Frontal cortex (tissue), 4 donors: ENCODE data around the gene MATR3. TPM values are rescaled to one million over a fixed set of nuclear protein-coding genes. Genes with fewer than 3 reads are reported as not detected.
"Not testable (repeated sequence)": the region's sequence is repeated elsewhere in the genome, so short reads cannot be mapped to it uniquely, and the experiment has no call there.

Source experiments
- DNase-seq, 2 donors: peaks; one replicate each; pipeline ENCODE4 v3.0.0; 2012; ENCODE audit warnings: low spot score in 2 of 2
- FAIRE-seq: peaks from 2 replicates; lab custom pipeline; 2012; peaks lifted over from hg19 to GRCh38; lab: Jason Lieb, UNC
- total RNA-seq: library from RNA; depleted of rRNA; stranded (reverse); fragments of >200 nt; gene quantifications from one replicate; pipeline ENCODE4 v1.2.3, GENCODE V29; 2014
- donor health status: control.
- donor health status: control.
- donor health status: control.

Gene MATR3, protein sequence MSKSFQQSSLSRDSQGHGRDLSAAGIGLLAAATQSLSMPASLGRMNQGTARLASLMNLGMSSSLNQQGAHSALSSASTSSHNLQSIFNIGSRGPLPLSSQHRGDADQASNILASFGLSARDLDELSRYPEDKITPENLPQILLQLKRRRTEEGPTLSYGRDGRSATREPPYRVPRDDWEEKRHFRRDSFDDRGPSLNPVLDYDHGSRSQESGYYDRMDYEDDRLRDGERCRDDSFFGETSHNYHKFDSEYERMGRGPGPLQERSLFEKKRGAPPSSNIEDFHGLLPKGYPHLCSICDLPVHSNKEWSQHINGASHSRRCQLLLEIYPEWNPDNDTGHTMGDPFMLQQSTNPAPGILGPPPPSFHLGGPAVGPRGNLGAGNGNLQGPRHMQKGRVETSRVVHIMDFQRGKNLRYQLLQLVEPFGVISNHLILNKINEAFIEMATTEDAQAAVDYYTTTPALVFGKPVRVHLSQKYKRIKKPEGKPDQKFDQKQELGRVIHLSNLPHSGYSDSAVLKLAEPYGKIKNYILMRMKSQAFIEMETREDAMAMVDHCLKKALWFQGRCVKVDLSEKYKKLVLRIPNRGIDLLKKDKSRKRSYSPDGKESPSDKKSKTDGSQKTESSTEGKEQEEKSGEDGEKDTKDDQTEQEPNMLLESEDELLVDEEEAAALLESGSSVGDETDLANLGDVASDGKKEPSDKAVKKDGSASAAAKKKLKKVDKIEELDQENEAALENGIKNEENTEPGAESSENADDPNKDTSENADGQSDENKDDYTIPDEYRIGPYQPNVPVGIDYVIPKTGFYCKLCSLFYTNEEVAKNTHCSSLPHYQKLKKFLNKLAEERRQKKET
- 810 TPM for total RNA-seq

DNA sequence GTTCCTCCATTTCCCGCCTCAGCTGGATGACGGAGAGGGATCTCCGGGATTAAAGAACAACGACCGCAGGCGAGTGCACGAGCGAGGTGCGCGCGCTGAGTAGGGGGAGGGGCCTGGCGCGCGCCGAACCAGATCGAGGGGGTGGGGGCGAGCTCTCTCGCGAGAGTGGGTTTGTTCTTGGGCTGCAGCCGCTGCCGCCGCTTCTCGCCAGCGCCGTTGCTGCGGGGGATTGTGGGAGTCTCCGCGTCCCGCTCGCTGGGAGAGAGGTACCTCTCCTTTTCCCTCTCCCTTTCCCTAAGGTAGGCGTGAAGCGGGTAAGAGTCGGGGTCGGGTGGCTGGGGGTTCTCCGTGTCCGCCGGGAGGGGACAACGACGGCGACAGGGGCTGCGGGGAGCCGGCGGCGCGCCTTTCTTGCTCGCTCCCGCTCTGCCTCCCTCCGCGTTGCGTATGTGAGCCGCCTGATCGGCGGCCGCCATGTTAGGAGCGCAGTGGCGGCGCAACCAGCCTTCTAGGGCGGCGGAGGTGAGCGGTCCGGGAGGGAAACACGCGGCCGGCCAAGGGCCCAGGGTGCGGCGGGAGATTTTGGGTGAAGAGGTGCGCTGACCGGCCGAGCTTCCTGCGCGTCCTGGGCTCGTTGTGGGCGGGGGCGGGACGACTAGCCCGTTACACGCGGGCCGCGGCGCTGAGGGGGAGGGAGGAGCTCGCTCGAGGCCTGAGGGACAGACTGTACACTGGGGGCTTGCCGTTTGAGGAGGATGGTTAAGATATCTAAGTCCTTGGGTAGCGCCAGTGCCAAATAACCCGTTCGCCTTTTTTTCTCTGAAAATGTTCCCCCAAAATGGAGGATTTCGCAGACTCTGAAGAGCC, at the start of gene MATR3:
TSS of gene MATR3 (plus strand) at position 234 of the 867 bp plus-strand sequence. CDS start 13,676 bp downstream, outside the sequence.
- FAIRE-seq (no peak), DNase-seq (peak; percentile 80 to 93)

DNA sequence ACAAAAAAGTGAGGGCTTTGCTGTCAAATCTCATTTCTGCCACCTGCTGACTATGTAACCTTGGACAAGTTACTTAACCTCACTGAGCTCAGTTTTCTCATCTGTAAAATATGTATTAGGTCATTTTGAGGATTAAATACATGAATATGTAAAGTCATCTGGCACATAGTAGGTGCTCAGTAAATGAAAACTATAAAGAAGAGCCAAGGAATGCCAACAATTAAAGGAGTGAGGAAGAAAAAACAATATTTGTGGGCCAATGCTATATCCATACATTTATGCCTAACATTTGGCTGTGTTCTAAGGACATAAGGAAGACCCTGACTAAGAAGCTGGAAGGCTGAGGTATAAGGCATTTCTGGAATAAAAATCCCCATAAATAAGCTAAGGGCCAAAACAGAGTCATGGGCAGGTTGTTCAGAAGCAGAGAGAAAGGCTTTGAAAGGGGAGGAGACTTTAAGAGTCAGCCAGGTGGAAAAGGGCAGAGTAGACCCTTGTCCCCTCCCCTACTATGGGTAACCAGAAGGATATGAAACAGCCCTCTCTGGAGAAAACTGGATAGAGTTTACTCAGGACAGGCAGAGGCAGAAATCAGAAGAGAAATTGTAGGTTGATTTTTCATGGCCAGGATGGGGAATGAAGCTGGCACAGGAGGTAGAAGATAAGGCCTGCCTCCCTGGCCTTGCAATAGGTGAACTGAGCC, 47.8 kb upstream of the MATR3 start:
- no peak for DNase-seq
- no peak for FAIRE-seq

DNA sequence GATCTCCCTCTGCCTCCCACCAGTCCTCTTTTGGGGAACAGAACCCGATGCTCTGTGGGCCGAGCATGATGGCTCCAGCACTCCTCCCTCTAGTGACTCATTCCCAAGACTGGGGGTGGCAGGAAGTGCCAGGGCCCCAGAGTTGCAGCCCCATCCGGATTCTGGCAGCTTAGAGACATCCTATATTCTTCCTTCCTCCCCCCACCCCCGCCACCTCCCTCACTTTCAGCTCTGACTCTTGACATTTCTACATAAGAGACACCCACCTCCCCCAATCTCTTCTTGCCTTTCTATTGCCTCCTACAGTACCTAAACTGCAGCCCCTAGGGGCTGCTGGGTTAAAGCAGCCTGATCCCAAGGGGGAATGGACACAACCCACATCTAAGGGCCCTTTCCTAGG, 47.1 kb upstream of the MATR3 start:
- FAIRE-seq (no peak), DNase-seq (no peak)

DNA sequence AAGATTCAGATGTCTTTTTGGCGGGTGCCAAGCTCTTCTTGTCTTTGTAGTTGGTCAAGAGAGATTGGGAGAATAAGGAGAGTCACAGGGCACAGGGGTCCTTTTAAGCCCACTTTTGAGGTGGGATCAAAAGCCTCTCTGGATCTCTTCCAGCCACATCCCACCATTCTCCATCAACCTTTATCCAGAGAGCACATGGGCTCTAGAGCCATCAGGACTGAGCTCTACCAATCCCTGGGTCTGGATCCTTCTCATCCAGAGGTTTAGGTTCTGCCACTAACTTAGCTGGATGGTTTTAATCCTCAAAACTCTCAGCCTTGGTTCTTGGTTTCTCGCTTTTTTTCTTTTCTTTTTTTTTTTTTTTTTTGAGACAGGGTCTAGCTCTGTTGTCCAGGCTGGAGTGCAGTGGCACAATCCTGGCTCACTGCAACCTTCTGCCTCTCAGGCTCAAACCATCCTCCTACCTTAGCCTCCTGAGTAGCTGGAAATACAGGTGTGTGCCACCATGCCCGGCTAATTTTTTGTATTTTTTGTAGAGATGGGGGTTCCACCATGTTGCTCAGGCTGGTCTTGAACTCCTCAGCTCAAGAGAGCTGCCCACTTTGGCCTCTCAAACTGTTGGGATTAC, 44.6 kb upstream of the MATR3 start:
- FAIRE-seq, result no peak
- no peak for DNase-seq

DNA sequence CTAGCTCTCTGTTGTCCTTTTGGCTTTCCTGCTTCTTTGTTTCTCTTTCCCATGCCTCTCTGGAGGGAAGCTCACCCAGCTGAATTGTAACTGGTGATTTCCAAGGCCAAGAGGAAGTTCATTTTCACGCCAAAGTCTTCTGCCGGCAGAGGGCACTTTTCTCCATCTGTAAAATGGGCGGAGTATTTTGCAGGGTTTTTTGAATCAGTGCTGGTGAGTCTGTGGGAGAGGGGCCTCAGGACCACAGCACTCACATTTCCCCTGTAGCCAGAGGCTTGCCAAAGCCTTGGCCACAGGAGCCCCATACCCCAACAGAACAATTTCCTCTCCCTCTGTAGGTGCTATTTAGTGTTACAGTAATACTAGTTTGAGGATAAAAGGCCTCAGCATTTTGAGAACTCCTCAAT, 42.3 kb upstream of the MATR3 start:
- FAIRE-seq, result no peak
- DNase-seq, result no peak

DNA sequence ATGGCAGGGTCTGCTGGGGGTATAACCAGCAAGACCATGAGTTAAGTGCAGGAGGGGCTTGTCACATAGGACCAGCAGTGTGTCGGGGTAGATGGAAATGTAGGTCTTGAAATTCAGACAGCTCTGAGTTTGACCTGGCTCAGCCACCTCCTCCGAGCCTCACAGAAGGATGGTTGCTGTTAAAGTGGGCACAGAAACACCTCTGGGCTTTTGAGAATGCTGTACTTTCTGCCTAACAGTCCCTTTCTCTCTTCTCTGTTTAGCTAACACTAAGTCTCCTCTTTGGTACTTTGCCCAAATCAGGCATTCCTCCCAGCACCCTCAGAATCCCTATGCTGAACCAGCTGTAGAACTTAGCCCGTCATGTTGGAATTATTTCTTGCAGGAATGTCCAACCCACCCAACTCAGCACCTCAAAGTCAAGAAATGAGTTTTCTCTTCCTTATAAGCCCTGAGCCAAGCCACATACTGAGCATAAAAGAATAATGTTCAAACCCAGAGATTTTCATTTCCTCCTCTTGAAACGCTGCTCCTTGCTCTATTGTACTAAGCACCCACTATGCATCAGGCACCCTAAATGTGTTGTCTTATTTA, 41.7 kb upstream of the MATR3 start:
- no peak for DNase-seq
- no peak for FAIRE-seq

DNA sequence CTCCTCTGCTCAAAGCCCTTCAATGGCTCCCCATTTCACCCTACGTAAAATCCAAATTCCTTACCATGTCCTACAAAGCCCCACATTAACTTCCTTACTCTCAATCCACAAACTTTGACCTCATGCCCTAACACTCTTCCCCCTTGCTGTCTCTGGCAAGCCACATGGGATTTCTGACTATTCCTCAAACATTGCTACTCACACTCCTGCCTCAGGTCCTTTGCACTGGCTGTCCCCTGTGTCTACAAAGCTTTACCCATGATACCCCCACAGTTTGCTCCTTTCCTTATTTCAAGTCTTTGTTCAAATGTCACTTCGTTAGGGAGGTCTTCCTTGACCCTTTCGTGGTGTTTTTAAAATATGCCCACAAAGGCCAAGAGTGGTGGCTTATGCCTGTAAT, 40.4 kb upstream of the MATR3 start:
- DNase-seq (no peak), FAIRE-seq (no peak)

DNA sequence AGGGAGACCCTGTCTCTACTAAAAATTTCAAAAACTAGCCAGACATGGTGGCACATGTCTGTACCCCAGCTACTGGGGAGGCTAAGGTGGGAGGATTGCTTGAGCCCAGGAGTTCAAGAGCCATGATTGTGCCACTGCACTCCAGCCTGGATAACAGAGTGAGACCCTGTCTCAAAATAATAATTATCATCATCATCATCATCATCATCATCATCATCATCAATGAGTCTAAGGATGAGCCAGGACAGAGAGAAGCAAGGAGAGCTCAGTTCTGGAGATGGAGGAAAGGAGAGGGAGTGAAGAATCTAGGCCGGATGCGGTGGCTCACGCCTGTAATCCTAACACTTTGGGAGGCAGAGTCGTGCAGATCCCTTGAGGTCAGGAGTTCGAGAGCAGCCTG, 36.7 kb upstream of the MATR3 start:
- no peak for DNase-seq
- FAIRE-seq, result no peak

DNA sequence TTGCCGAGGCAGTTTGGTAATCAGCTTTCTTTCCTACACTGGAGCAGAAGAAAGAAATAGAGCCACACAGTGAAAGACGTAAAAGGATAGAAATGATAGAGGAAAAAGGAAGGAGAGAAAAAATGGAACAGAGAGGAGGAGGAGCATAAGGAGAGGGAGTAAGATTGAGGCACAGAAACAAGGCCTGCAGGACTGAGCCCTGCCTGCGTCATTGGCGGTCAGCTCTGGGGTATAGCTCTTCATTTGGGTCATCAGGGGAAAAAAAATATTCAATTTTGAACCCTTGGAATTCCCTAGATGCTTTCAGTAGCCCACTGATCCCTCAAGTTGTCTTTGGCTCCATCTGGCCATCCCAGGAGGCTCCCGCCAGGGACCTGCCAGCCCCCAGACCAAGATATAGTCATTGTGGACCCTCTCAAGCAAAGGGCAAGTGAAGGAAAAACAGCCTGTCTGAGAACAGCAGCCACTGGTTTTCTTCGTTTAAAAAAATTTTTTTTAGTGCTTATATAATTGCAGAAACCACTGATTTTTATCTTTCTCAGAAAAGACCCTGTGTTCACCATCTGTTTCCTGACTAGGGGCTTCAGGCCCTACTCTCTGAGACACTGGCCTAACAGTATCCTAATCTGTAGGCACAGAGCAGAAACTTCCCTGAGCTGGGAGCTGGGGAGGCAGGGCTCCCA, 31.3 kb upstream of the MATR3 start:
- DNase-seq (no peak), FAIRE-seq (no peak)

DNA sequence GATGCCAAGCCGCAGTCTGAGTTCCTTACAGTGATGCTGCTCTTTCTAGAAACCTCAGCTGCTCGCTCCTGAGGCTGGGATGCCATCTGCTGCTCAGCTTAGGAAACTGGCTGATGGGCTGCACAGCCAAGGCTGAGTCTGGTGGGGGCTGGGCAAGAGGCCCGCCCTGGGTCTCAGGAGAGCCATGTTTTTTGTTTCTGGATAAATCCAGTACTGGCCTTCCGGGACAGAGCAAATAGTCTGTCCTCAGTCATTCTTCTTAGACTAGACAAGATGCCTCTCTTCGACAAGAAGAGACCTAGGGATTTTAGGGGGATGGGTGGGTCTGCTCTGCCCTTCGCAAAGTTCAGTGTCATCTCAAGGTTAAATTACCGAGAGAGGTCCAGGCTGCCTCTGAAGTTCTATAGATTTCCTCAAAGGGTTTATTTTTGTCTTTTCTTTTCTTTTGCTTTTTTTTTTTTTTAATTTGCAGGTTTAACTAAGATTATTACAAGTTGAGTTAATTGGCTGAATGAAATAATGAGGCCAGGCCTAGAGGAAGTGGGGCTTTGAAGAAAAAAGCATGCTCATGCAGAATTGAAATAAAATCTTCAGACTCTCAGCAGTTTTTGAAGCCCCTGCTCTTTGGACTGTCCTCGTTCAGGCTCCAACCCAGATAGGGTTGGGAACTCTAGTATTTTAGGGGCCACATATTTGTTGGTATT, 30.6 kb upstream of the MATR3 start:
- FAIRE-seq, result no peak
- DNase-seq, result peak; percentile 72 to 86

DNA sequence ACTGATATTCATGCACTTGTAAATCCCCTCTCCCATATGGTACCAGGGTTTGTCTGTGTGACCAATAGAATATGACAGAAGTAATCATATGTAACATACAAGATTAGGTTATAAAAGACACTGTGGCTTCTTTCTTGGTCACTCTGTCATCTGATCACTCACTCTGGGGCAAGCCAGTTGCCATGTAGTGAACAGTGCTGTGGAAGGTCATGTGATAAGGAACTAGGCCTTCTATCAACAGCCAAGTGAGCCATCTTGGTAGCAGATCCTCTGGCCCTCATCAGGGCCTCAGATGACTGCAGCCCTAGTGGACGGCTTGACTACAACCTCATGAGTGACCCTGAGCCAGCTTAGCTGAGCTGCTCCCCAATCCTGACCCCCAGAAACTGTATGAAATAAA, 30.0 kb upstream of the MATR3 start:
- no peak for FAIRE-seq

DNA sequence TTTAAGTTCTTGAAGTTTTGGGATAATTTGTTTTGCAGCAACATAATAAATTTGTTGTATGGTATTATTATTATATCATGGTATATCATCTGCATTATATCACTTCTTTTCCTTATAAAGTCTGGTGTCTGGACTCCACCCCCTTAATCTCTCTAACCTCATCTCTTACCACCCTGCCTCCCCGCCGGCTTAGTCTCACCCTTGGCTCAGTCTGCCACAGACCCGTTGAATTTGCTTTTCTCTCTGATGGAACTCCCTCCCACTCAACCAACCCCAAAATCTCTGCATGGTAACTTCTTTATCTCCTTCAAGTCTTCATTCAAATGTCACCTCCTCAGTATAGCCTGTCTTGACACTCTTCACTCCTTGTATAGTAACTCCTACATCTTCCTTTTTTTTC, 29.6 kb upstream of the MATR3 start:
- FAIRE-seq, result no peak
- DNase-seq, result no peak

More for the DNA sequence above, 30.0 kb upstream of the MATR3 start:
- DNase-seq, result no peak

DNA sequence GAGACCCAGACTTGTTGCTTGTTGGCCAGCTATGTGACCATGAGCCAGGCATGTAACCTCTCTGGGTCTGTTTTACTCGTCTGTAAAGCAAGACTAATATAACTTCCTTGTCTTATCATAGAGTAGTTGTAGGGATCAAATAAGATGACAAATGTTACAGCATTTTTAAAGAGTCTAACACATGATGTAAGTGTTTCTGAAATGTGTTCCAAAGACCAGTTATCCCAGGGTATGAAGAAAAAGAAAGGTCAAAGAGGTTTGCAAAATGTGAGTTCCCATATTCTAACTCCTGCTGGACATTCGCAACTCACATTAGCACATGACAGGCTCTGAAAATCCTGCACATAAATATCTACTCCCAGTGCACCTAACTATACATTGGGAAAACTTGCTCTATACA, 28.5 kb upstream of the MATR3 start:
- FAIRE-seq (no peak), DNase-seq (no peak)

DNA sequence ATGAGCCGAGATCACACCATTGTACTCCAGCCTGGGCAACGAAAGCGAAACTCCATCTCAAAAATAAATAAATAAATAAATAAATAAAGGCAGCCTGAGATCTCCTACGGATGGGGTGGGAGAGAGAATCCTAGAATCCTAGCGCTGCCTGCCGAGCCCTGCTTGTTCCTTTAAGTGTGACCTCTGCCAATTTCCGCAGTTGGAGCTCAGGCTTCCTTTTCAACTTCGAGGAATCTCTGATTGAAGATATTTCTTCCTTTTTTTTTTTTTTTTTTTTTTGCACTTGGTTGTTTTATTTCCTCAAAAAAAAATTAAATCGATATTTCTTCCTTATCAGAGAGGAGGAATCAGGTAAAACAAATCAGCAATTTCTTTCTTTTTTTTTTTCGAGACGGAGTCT, 27.3 kb upstream of the MATR3 start:
- DNase-seq (no peak), FAIRE-seq (no peak)

DNA sequence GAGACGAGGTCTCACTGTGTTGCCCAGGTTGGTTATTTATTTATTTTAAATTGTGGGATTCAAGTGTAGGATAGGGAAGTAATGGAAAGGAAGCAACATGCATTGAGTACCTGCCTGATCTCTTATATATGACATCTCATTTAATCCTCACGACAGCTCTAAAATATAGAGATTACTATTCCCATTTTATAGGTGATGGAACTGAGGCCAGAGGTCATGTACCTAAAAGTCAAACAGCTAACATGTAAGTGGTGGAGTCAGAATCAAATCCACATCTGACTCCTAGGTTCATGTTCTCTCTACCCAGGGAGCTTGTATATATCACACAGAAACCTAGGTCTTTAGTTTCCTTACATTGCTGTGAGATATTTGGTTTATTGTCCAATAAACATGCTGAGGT, 26.1 kb upstream of the MATR3 start:
- no peak for FAIRE-seq
- no peak for DNase-seq

DNA sequence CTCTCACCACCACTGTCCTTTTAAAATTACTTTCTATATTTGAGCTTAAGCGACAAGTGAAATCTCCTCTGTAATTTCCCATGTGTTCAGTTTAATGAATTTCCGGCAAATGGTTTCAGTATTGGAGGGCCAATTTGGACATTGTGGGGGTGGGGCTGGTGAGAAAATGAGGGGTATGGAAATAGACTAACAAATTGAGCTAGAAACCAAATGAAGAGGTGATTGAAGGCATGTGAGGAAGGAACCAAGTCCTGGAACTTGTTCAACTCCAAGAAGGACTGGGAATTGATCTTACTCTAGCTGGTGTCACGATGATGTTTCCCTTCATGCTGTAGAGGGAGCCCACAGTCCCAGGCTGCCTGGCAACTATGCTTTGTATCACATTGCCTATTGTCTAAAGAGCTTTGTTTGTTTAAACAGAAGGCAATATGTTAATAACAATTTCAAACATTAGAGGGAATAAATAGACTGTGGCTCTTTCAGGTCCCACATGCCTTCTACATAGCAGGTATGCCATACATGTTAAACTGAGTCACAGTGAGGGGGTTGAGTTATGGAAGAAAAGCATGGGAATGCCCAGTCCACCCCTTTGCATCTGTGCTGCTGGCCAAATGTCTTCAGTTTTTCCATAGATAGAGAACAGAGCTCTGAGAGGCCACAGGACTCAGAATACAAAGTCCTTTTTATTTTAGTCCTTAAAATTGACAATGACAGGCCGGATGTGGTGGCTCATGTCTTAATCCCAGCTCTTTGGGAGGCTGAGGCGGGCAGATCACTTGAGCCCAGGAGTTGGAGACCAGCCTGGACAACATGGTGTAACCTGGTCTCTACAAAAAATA, 25.0 kb upstream of the MATR3 start:
- DNase-seq, result peak in 1 of 2 donors; percentile 40
- no peak for FAIRE-seq

DNA sequence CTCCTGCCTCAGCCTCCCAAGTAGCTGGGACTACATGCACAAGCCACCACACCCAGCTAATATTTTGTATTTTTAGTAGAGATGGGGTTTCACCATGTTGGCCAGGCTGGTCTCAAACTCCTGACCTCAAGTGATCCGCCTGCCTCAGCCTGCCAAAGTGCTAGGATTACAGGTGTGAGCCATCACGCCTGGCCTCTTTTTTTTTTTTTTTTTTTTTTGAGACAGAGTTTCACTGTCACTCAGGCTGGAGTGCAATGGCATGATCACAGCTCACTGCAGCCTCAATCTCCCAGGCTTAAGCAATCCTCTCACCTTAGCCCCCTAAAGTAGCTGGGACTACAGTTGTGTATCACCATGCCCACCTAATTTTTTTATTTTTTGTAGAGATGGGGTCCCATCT, 22.8 kb upstream of the MATR3 start:
- DNase-seq, FAIRE-seq: not testable (repeated sequence)
